GM12878 (cell line): ENCODE data around the gene GRK5. TPM values are rescaled to one million over a fixed set of nuclear protein-coding genes. Genes with fewer than 3 reads are reported as not detected.

Experiments
- ATAC-seq: fragments of 200-7000 bp; cut with Tn5 transposase; 3 replicates; pipeline ENCODE4 v1.9.1; 2020; ENCODE audit warnings: mild to moderate bottlenecking, moderate library complexity
- BruUV-seq: library from RNA; stranded (reverse); fragments of 400-500 nt; replicated peaks from 2 replicates; lab custom pipeline; 2021; lab: Mats Ljungman, UMichigan
- CTCF ChIA-PET: fragments of 300-600 bp; sonication (Branson Sonifier 250); formaldehyde crosslinking; extraction: SDS; loops from one replicate; lab custom pipeline; 2021; ENCODE audit warnings: inconsistent platforms; lab: Yijun Ruan, JAX
- POLR2A ChIA-PET: fragments of 350-600 bp; formaldehyde crosslinking; extraction: SDS; loops from one replicate; lab custom pipeline; 2021; ENCODE audit warnings: inconsistent platforms; lab: Charles Lee
- RAD21 ChIA-PET: fragments of 300-600 bp; sonication (Branson Sonifier 250); formaldehyde crosslinking; loops from one replicate; lab custom pipeline; 2023; ENCODE audit warnings: antibody characterized with exemption; ENCODE audit not compliant: unreplicated experiment; lab: Charles Lee
- SMC1A ChIA-PET: fragments of 300-600 bp; sonication (Branson Sonifier 250); formaldehyde crosslinking; loops from one replicate; lab custom pipeline; 2023; ENCODE audit not compliant: unreplicated experiment, uncharacterized antibody; lab: Charles Lee
- DNase-seq: peaks from one replicate; pipeline ENCODE4 v3.0.0-alpha.2; 2011; ENCODE audit warnings: low read depth, low spot score
- FAIRE-seq: peaks from 3 replicates; lab custom pipeline; 2011; peaks lifted over from hg19 to GRCh38; lab: Jason Lieb, UNC
- H2AFZ ChIP-seq: 2 replicates; pipeline ENCODE4 v1.6.0; 2011; ENCODE audit warnings: low read depth, low read length, control low read depth; ENCODE audit not compliant: control insufficient read depth
- H3K27ac ChIP-seq: 2 replicates; pipeline ENCODE4 v1.5.1; 2011; ENCODE audit warnings: control low read depth; ENCODE audit not compliant: control insufficient read depth, insufficient read depth
- H3K27me3 ChIP-seq, 2 experiments: replicated peaks in 1 of 2; 2 replicates each; pipeline versions ENCODE4 v1.6.0 to v1.6.1; 2011; ENCODE audit warnings: low read length in 1 of 2; ENCODE audit not compliant: control insufficient read depth in 2 of 2, insufficient read depth in 2 of 2
- H3K36me3 ChIP-seq, 2 experiments: 2 replicates each; pipeline ENCODE4 v1.5.1; 2011; ENCODE audit warnings: low read length in 1 of 2; ENCODE audit not compliant: control insufficient read depth in 2 of 2, insufficient read depth in 2 of 2
- H3K4me1 ChIP-seq: 2 replicates; pipeline ENCODE4 v1.6.1; 2011; ENCODE audit warnings: mild to moderate bottlenecking, low read length, moderate library complexity, mixed read lengths; ENCODE audit not compliant: control insufficient read depth, insufficient read depth
- H3K4me2 ChIP-seq: 2 replicates; pipeline ENCODE4 v1.6.0; 2011; ENCODE audit warnings: control low read depth; ENCODE audit not compliant: control insufficient read depth, insufficient read depth
- H3K4me3 ChIP-seq: fragments of 200-600 bp; sonication (generic); 2 replicates; pipeline ENCODE4 v1.5.1; 2016
- H3K79me2 ChIP-seq: 2 replicates; pipeline ENCODE4 v1.6.0; 2011; ENCODE audit warnings: low read length; ENCODE audit not compliant: control insufficient read depth, insufficient read depth
- H3K9ac ChIP-seq: 2 replicates; pipeline ENCODE4 v1.8.0; 2011; ENCODE audit warnings: low read length, control low read depth, mixed read lengths; ENCODE audit not compliant: control insufficient read depth, insufficient read depth
- H3K9me3 ChIP-seq: replicated peaks from 3 replicates; pipeline ENCODE4 v1.5.1; 2011; ENCODE audit warnings: mild to moderate bottlenecking, low read length; ENCODE audit not compliant: control insufficient read depth, insufficient read depth
- H4K20me1 ChIP-seq: 2 replicates; pipeline ENCODE4 v1.6.0; 2011; ENCODE audit not compliant: control insufficient read depth, insufficient read depth
- ASH2L ChIP-seq: fragments of 300-600, 200-600 bp; sonication (generic); IDR thresholded peaks from 2 replicates; pipeline ENCODE4 v1.6.1; 2017; ENCODE audit warnings: low read depth, mild to moderate bottlenecking, borderline replicate concordance
- CBFB ChIP-seq: IDR thresholded peaks from 2 replicates; pipeline ENCODE4 v1.6.1; 2016; ENCODE audit warnings: antibody characterized with exemption, low read depth
- CREM ChIP-seq: IDR thresholded peaks from 2 replicates; pipeline ENCODE4 v1.6.1; 2014; ENCODE audit warnings: antibody characterized with exemption, low read depth
- ESRRA ChIP-seq: IDR thresholded peaks from 2 replicates; pipeline ENCODE4 v1.6.1; 2012; ENCODE audit warnings: mild to moderate bottlenecking, low read length, improper control_type of control experiment
- KDM1A ChIP-seq: fragments of 200-600 bp; sonication (generic); IDR thresholded peaks from 2 replicates; pipeline ENCODE4 v1.6.1; 2016; ENCODE audit warnings: borderline replicate concordance
- LARP7 ChIP-seq: fragments of 450-650 bp; IDR thresholded peaks from 2 replicates; pipeline ENCODE4 v1.6.1; 2017; ENCODE audit warnings: mild to moderate bottlenecking
- MXI1 ChIP-seq: fragments of 150-350 bp; IDR thresholded peaks from 2 replicates; pipeline ENCODE4 v1.6.1; 2011; ENCODE audit warnings: low read depth, mild to moderate bottlenecking, inconsistent platforms, low read length, improper control_type of control experiment
- NR2F1 ChIP-seq: fragments of 450-650 bp; conservative IDR thresholded peaks from 2 replicates; pipeline ENCODE4 v1.6.1; 2017; ENCODE audit warnings: mild to moderate bottlenecking
- POU2F2 ChIP-seq: IDR thresholded peaks from 3 replicates; pipeline ENCODE4 v1.6.1; 2011; ENCODE audit warnings: low read depth, mild to moderate bottlenecking, low read length, borderline replicate concordance
- RBBP5 ChIP-seq: fragments of 200-600 bp; sonication (generic); conservative IDR thresholded peaks from 2 replicates; pipeline ENCODE4 v1.6.1; 2016
- SREBF1 ChIP-seq: IDR thresholded peaks from 2 replicates; pipeline ENCODE4 v1.6.1; 2012; ENCODE audit warnings: mild to moderate bottlenecking, low read length
- TBL1XR1 ChIP-seq: IDR thresholded peaks from 2 replicates; pipeline ENCODE4 v1.6.1; 2012; ENCODE audit warnings: low read depth, low read length, improper control_type of control experiment
- WGBS: methylation state at CpG from one replicate; pipeline ENCODE4 v1.1.6; 2016; ENCODE audit warnings: low lambda C conversion rate; ENCODE audit not compliant: insufficient replicate concordance, insufficient coverage; ENCODE audit errors: missing lambda C conversion rate; 5-methylcytosine and 5-hydroxymethylcytosine counted together
- in situ Hi-C: fragments of 300-500 bp; cut with MboI; formaldehyde crosslinking; loops from 9 replicates; pipeline ENCODE4 v1.14.3; 2018; ENCODE audit warnings: mixed read lengths
- intact Hi-C: fragments of 100-400 bp; cut with micrococcal nuclease; formaldehyde crosslinking; loops from one replicate; pipeline ENCODE4 v1.14.2; 2022; ENCODE audit not compliant: unreplicated experiment
- polyA plus RNA-seq, 11 experiments: library from polyadenylated mRNA; depleted of rRNA in 4 of 11; unstranded in 6 of 11; stranded (reverse) in 5 of 11; fragments of >200 nt; fragmentation: Nextera tagmentation in 4 of 11; fragmentation: Illumina TruSeq in 1 of 11; extraction: Ambion mirVana in 4 of 11; extraction: Trizol in 1 of 11; gene quantifications; 1 replicate in 1 of 11; 2 replicates in 10 of 11; pipeline versions ENCODE4 v1.2.1 to v1.2.3, GENCODE V29; 2011 to 2016; ENCODE audit warnings: inconsistent platforms in 2 of 11, missing spikeins in 2 of 11, low read depth in 1 of 11
- total RNA-seq, 4 experiments: library from RNA; depleted of rRNA in 3 of 4; stranded (reverse); fragments of >200 nt in 3 of 4; fragmentation: Illumina TruSeq in 1 of 4; extraction: Trizol in 1 of 4; gene quantifications; 2 replicates each; pipeline versions ENCODE4 v1.2.1 to v1.2.3, GENCODE V29; 2013 to 2021
- TF ChIP-seq, protein P1 (sequence below): IDR thresholded peaks from 2 replicates; pipeline ENCODE4 v1.6.1; 2012; ENCODE audit warnings: low read depth, low read length, improper control_type of control experiment
- TF ChIP-seq, protein P2 (sequence below): fragments of 450-650 bp; IDR thresholded peaks from 2 replicates; pipeline ENCODE4 v1.6.1; 2017; ENCODE audit warnings: low read depth, mild to moderate bottlenecking, moderate library complexity
- TF ChIP-seq, protein P3 (sequence below): fragments of 450-650 bp; IDR thresholded peaks from 2 replicates; pipeline ENCODE4 v1.6.1; 2018; ENCODE audit warnings: mild to moderate bottlenecking, low read depth, moderate library complexity; ENCODE audit not compliant: partially characterized antibody
- TF ChIP-seq, protein P4 (sequence below): IDR thresholded peaks from 2 replicates; pipeline ENCODE4 v1.6.1; 2012; ENCODE audit warnings: low read length, inconsistent platforms
- TF ChIP-seq, protein P5 (sequence below): fragments of 450-650 bp; IDR thresholded peaks from 2 replicates; pipeline ENCODE4 v1.6.1; 2014; ENCODE audit warnings: mild to moderate bottlenecking

The GRK5 gene
- total and polyA plus RNA-seq, 10 of the 15 experiments (the other 5 are each of a cell fraction or from before 2014, with no cell fraction given), result 0.11 to 22.1 (median 10.0) TPM

DNA sequence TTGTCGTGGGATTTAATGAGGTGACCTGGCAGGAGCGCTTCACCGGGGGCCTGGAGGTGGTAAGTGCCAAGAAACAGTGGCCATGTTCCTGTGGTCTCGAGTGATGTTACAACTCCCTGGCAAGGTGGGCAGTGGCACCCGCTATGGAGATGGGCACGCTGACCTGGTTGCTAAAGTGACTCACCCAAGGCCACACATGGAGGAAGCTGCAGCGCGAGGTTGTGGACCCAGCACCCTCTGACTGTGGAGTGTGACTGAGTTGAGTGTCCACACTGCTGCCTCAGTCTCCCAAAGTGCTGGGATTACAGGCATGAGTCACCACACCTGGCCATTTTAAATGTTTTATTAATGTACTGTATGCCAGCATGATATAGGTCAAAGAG is 261.9 kb downstream of the GRK5 start:
- H3K27ac ChIP-seq, result no peak overlapping the region
- no peak overlapping the region for H3K4me2 ChIP-seq
- ChIA-PET CTCF (interaction anchor here (1.2 to 1.3 kb wide), 3 partner anchors 9 to 24 kb away, joined by 3 to 9 read pairs (median 4); no protein-coding TSS in a partner anchor), RAD21 (no interaction called here), POLR2A (interaction anchor here (1.2 kb wide), 1 partner anchor 262 kb away, joined by 3 read pairs; the partner anchor contains the start of gene GRK5), SMC1A (no interaction called here)
- no peaks in the 10 kb centered on the region for H3K36me3 ChIP-seq
- no peak overlapping the region for H2AFZ ChIP-seq
- peaks cover 4% of the 10 kb centered on the region; the same call in 1 of the 3 replicates for H3K9me3 ChIP-seq
- H3K4me1 ChIP-seq, result peaks cover 4% of the 10 kb centered on the region; the same call in 1 of the 2 replicates
- no peak overlapping the region for H3K9ac ChIP-seq
- ATAC-seq (no peak), FAIRE-seq (no peak), DNase-seq (no peak)
- H3K27me3 ChIP-seq, result no peaks in the 10 kb centered on the region
- H3K4me3 ChIP-seq, result no peak overlapping the region
- intact Hi-C loops (no loop called here), in situ Hi-C loops (no loop called here)
- no peaks in the 10 kb centered on the region for H4K20me1 ChIP-seq
- no peaks in the 10 kb centered on the region for H3K79me2 ChIP-seq
- no TSS peak for BruUV-seq
- WGBS, result 92% methylated on average over 8 of the region's 8 CpGs
- no peak for TF ChIP-seq TBL1XR1
- TF ChIP-seq SREBF1, result no peak
- TF ChIP-seq LARP7, result no peak
- no peak for TF ChIP-seq POU2F2
- no peak for TF ChIP-seq ASH2L
- TF ChIP-seq, protein P1, sequence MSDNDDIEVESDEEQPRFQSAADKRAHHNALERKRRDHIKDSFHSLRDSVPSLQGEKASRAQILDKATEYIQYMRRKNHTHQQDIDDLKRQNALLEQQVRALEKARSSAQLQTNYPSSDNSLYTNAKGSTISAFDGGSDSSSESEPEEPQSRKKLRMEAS, result no peak
- no peak for TF ChIP-seq CBFB
- no peak for TF ChIP-seq ESRRA
- TF ChIP-seq, protein P2, sequence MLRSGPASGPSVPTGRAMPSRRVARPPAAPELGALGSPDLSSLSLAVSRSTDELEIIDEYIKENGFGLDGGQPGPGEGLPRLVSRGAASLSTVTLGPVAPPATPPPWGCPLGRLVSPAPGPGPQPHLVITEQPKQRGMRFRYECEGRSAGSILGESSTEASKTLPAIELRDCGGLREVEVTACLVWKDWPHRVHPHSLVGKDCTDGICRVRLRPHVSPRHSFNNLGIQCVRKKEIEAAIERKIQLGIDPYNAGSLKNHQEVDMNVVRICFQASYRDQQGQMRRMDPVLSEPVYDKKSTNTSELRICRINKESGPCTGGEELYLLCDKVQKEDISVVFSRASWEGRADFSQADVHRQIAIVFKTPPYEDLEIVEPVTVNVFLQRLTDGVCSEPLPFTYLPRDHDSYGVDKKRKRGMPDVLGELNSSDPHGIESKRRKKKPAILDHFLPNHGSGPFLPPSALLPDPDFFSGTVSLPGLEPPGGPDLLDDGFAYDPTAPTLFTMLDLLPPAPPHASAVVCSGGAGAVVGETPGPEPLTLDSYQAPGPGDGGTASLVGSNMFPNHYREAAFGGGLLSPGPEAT, result no peak
- no peak for TF ChIP-seq NR2F1
- TF ChIP-seq CREM, result no peak
- TF ChIP-seq, protein P3, sequence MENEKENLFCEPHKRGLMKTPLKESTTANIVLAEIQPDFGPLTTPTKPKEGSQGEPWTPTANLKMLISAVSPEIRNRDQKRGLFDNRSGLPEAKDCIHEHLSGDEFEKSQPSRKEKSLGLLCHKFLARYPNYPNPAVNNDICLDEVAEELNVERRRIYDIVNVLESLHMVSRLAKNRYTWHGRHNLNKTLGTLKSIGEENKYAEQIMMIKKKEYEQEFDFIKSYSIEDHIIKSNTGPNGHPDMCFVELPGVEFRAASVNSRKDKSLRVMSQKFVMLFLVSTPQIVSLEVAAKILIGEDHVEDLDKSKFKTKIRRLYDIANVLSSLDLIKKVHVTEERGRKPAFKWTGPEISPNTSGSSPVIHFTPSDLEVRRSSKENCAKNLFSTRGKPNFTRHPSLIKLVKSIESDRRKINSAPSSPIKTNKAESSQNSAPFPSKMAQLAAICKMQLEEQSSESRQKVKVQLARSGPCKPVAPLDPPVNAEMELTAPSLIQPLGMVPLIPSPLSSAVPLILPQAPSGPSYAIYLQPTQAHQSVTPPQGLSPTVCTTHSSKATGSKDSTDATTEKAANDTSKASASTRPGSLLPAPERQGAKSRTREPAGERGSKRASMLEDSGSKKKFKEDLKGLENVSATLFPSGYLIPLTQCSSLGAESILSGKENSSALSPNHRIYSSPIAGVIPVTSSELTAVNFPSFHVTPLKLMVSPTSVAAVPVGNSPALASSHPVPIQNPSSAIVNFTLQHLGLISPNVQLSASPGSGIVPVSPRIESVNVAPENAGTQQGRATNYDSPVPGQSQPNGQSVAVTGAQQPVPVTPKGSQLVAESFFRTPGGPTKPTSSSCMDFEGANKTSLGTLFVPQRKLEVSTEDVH, result no peak
- TF ChIP-seq, protein P4, sequence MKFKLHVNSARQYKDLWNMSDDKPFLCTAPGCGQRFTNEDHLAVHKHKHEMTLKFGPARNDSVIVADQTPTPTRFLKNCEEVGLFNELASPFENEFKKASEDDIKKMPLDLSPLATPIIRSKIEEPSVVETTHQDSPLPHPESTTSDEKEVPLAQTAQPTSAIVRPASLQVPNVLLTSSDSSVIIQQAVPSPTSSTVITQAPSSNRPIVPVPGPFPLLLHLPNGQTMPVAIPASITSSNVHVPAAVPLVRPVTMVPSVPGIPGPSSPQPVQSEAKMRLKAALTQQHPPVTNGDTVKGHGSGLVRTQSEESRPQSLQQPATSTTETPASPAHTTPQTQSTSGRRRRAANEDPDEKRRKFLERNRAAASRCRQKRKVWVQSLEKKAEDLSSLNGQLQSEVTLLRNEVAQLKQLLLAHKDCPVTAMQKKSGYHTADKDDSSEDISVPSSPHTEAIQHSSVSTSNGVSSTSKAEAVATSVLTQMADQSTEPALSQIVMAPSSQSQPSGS, result no peak
- no peak for TF ChIP-seq KDM1A
- TF ChIP-seq MXI1, result no peak
- TF ChIP-seq, protein P5, sequence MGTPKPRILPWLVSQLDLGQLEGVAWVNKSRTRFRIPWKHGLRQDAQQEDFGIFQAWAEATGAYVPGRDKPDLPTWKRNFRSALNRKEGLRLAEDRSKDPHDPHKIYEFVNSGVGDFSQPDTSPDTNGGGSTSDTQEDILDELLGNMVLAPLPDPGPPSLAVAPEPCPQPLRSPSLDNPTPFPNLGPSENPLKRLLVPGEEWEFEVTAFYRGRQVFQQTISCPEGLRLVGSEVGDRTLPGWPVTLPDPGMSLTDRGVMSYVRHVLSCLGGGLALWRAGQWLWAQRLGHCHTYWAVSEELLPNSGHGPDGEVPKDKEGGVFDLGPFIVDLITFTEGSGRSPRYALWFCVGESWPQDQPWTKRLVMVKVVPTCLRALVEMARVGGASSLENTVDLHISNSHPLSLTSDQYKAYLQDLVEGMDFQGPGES, result no peak
- no peak for TF ChIP-seq RBBP5
